K562 (cell line): ENCODE measurements around the gene MARK4. TPM values are rescaled to one million over a fixed set of nuclear protein-coding genes. Genes with fewer than 3 reads are reported as not detected.
A peak's percentile ranks its signal among the peaks of the same experiment; 100 is the strongest.

Experiments
- ATAC-seq: fragments of 200-7000 bp; cut with Tn5 transposase; 3 replicates; pipeline ENCODE4 v1.9.1; 2020; ENCODE audit warnings: moderate library complexity
- BruUV-seq: library from RNA; stranded (reverse); fragments of 400-500 nt; replicated peaks from 2 replicates; lab custom pipeline; 2021; lab: Mats Ljungman, UMichigan
- CTCF ChIA-PET: fragments of 300-600 bp; formaldehyde crosslinking; extraction: SDS; loops from one replicate; lab custom pipeline; 2021; ENCODE audit warnings: low intra/inter-chr PET ratio; lab: Yijun Ruan, JAX
- POLR2A ChIA-PET: fragments of 300-600, 350-650 bp; sonication (Branson Sonifier 250); formaldehyde crosslinking; extraction: SDS; loops from one replicate; lab custom pipeline; 2021; ENCODE audit warnings: antibody characterized with exemption, inconsistent platforms; lab: Yijun Ruan, JAX
- DNase-seq, 4 experiments: peaks; one replicate each; pipeline versions ENCODE4 v3.0.0 to v3.0.0-alpha.2; 2011 to 2018; ENCODE audit warnings: low spot score in 3 of 4, mixed read lengths in 3 of 4; ENCODE audit errors: extremely low read depth in 1 of 4
- FAIRE-seq: peaks from 2 replicates; lab custom pipeline; 2011; peaks lifted over from hg19 to GRCh38; lab: Jason Lieb, UNC
- H2AFZ ChIP-seq: 2 replicates; pipeline ENCODE4 v1.6.0; 2011; ENCODE audit warnings: low read depth, low read length, control low read depth, inconsistent platforms
- H3K27ac ChIP-seq: fragments of 200-600 bp; 3 replicates; pipeline ENCODE4 v1.8.0; 2011; ENCODE audit warnings: low read depth, mild to moderate bottlenecking, control low read depth, inconsistent platforms, low read length, moderate library complexity, mixed read lengths; ENCODE audit errors: extremely low read depth
- H3K27me3 ChIP-seq, 2 experiments: fragments of 300-600 bp in 1 of 2; 2 replicates in 1 of 2; 3 replicates in 1 of 2; pipeline versions ENCODE4 v1.6.0 to v1.8.0; 2011; ENCODE audit warnings: inconsistent platforms in 2 of 2, low read length in 2 of 2, mild to moderate bottlenecking in 1 of 2, mixed read lengths in 1 of 2, moderate library complexity in 1 of 2; ENCODE audit not compliant: control insufficient read depth in 2 of 2, insufficient read depth in 2 of 2
- H3K36me3 ChIP-seq: fragments of 300-600 bp; 3 replicates; pipeline ENCODE4 v1.8.0; 2011; ENCODE audit warnings: mild to moderate bottlenecking, low read length, inconsistent platforms; ENCODE audit not compliant: control insufficient read depth, insufficient read depth
- H3K4me1 ChIP-seq, 2 experiments: fragments of 200-600 bp in 1 of 2; replicated peaks in 1 of 2; 2 replicates in 1 of 2; 3 replicates in 1 of 2; pipeline versions ENCODE4 v1.5.1 to v1.8.0; 2011; ENCODE audit warnings: inconsistent platforms in 2 of 2, low read length in 2 of 2, mild to moderate bottlenecking in 1 of 2, mixed read lengths in 1 of 2, moderate library complexity in 1 of 2; ENCODE audit not compliant: control insufficient read depth in 2 of 2, insufficient read depth in 2 of 2
- H3K4me2 ChIP-seq: 2 replicates; pipeline ENCODE4 v1.6.1; 2011; ENCODE audit warnings: low read length, control low read depth, inconsistent platforms, mixed read lengths; ENCODE audit not compliant: insufficient read depth
- H3K4me3 ChIP-seq: fragments of 200-600 bp; sonication (generic), shearing (Covaris generic); 2 replicates; pipeline ENCODE4 v1.5.1; 2016; ENCODE audit warnings: control low read depth, inconsistent platforms
- H3K79me2 ChIP-seq: fragments of 200-600 bp; 3 replicates; pipeline ENCODE4 v1.8.0; 2011; ENCODE audit warnings: low read length, inconsistent platforms; ENCODE audit not compliant: control insufficient read depth, insufficient read depth
- H3K9ac ChIP-seq, 2 experiments: 2 replicates each; pipeline versions ENCODE4 v1.6.0 to v1.6.1; 2011; ENCODE audit warnings: low read depth in 2 of 2, low read length in 2 of 2, control low read depth in 1 of 2, inconsistent platforms in 1 of 2, mild to moderate bottlenecking in 1 of 2, mixed read lengths in 1 of 2; ENCODE audit not compliant: insufficient read depth in 1 of 2
- H3K9me1 ChIP-seq: one replicate; pipeline ENCODE4 v1.6.0; 2011; ENCODE audit warnings: inconsistent platforms, mild to moderate bottlenecking, low read length, moderate library complexity; ENCODE audit not compliant: control insufficient read depth, insufficient read depth
- H3K9me3 ChIP-seq: replicated peaks from 2 replicates; pipeline ENCODE4 v1.5.1; 2011; ENCODE audit warnings: low read depth, low read length, inconsistent platforms; ENCODE audit not compliant: control insufficient read depth, insufficient read depth
- H4K20me1 ChIP-seq: replicated peaks from 2 replicates; pipeline ENCODE4 v1.6.1; 2011; ENCODE audit warnings: low read length, inconsistent platforms, mixed read lengths; ENCODE audit not compliant: control insufficient read depth, insufficient read depth
- ARHGAP35 ChIP-seq: fragments of 450-650 bp; IDR thresholded peaks from 2 replicates; pipeline ENCODE4 v1.6.1; 2018; ENCODE audit not compliant: partially characterized antibody
- CBX3 ChIP-seq, 2 experiments: IDR thresholded peaks; 1 replicate in 1 of 2; 2 replicates in 1 of 2; pipeline ENCODE4 v1.6.1; 2012; ENCODE audit warnings: inconsistent platforms in 2 of 2, low read length in 2 of 2, borderline replicate concordance in 1 of 2, control low read depth in 1 of 2
- NCOA6 ChIP-seq: fragments of 450-650 bp; IDR thresholded peaks from 2 replicates; pipeline ENCODE4 v1.6.1; 2017; ENCODE audit warnings: mild to moderate bottlenecking
- POLR2G ChIP-seq: fragments of 200-400 bp; formaldehyde crosslinking; IDR thresholded peaks from 2 replicates; pipeline ENCODE4 v1.6.1; 2017; ENCODE audit warnings: low read depth, mild to moderate bottlenecking, antibody characterized with exemption, low read length, moderate library complexity
- WGBS: fragments of 100-300 bp; shearing (Covaris generic); methylation state at CpG from one replicate; pipeline ENCODE4 v1.1.6; 2016; ENCODE audit warnings: low coverage, mixed read lengths; ENCODE audit not compliant: insufficient coverage; ENCODE audit errors: missing lambda C conversion rate; 5-methylcytosine and 5-hydroxymethylcytosine counted together
- in situ Hi-C: fragments of 300-500 bp; cut with MboI; formaldehyde crosslinking; loops from 4 replicates; pipeline ENCODE4 v1.15.0; 2018; ENCODE audit warnings: inconsistent platforms, mixed read lengths
- intact Hi-C: fragments of 100-400 bp; cut with micrococcal nuclease; formaldehyde crosslinking; loops from 2 replicates; pipeline ENCODE4 v1.14.2; 2022
- polyA plus RNA-seq, 8 experiments: library from polyadenylated mRNA; depleted of rRNA in 4 of 8; stranded (reverse) in 5 of 8; unstranded in 3 of 8; fragments of >200 nt; fragmentation: Nextera tagmentation in 2 of 8; fragmentation: Illumina TruSeq in 1 of 8; extraction: Ambion mirVana in 2 of 8; extraction: Trizol in 1 of 8; gene quantifications; 2 replicates each; pipeline versions ENCODE4 v1.2.1 to v1.2.3, GENCODE V29; 2011 to 2014; ENCODE audit warnings: inconsistent platforms in 1 of 8, missing spikeins in 1 of 8
- total RNA-seq, 7 experiments: library from RNA; depleted of rRNA in 6 of 7; stranded (reverse); fragments of >200 nt in 6 of 7; fragmentation: Illumina TruSeq in 2 of 7; extraction: Trizol in 2 of 7; gene quantifications; 2 replicates each; pipeline versions ENCODE4 v1.2.1 to v1.2.3, GENCODE V29; 2011 to 2021; ENCODE audit warnings: low replicate concordance in 1 of 7
- TF ChIP-seq, protein P1 (sequence below): sonication (generic); formaldehyde crosslinking; IDR thresholded peaks from 2 replicates; pipeline ENCODE4 v1.8.1; 2023; ENCODE audit warnings: mild to moderate bottlenecking, missing genetic modification reagents

The MARK4 gene
- total and polyA plus RNA-seq, 9 of the 15 experiments (the other 6 are each of a cell fraction or from before 2014, with no cell fraction given) = 0.52 to 29.4 (median 8.6) TPM

- Histone ChIP-seq H3K9ac (peak overlapping the region in 1 of 2 experiments; percentile 52; a peak in 1 of 4 replicates), H3K4me2 (no peak overlapping the region), H3K79me2 (no peaks in the 10 kb centered on the region), H3K9me1 (no peaks in the 10 kb centered on the region), H4K20me1 (no peaks in the 10 kb centered on the region), H3K4me3 (no peak overlapping the region), H3K27ac (no peak overlapping the region), H3K9me3 (no peaks in the 10 kb centered on the region), H3K27me3 (no peaks in the 10 kb centered on the region), H3K36me3 (no peaks in the 10 kb centered on the region), H3K4me1 (peaks cover 0 to 25% of the 10 kb centered on the region in 2 experiments; a peak in 2 of 5 replicates), H2AFZ (no peak overlapping the region)
- CTCF ChIA-PET = interaction anchor here (0.7 kb wide), 1 partner anchor 1294 kb away, joined by 5 read pairs; no protein-coding TSS in a partner anchor
- intact Hi-C loops (no loop called here), in situ Hi-C loops (no loop called here)
- BruUV-seq = no TSS peak
- FAIRE-seq (no peak), ATAC-seq (no peak; the same call in 1 of the 3 replicates), DNase-seq (peak in 2 of 4 experiments; percentile 38 to 52)
- TF ChIP-seq CBX3 (IDR thresholded peaks at IDR 0.05; ENCODE audit: borderline replicate concordance in 1 of 2, low read length in 2 of 2) = no peak
- 0 out of 2 replicates have a peak, but pooled peaks have one; percentile 21 for TF ChIP-seq POLR2G
- POLR2A ChIA-PET = no interaction called here
- WGBS = 67% methylated on average over 13 of the region's 23 CpGs
Observed at GRCh38 chr19:45213031-45213430, 38.0 kb upstream of the MARK4 start.

- FAIRE-seq = peak; percentile 11
- WGBS = 79% methylated on average over 28 of the region's 35 CpGs
Observed at GRCh38 chr19:45215391-45216191, 35.5 kb upstream of the MARK4 start.

More at GRCh38 chr19:45215391-45216191, 35.5 kb upstream of the MARK4 start:
- peaks cover 11 to 32% of the 10 kb centered on the region in 2 experiments; a peak in 4 of 5 replicates for H3K4me1 ChIP-seq
- H3K27ac ChIP-seq = no peak overlapping the region
- H4K20me1 ChIP-seq = no peaks in the 10 kb centered on the region
- no peaks in the 10 kb centered on the region for H3K9me3 ChIP-seq
- intact Hi-C loops (no loop called here), in situ Hi-C loops (no loop called here)
- no peak overlapping the region for H3K4me3 ChIP-seq
- no peaks in the 10 kb centered on the region for H3K27me3 ChIP-seq
- TF ChIP-seq POLR2G (0 out of 2 replicates have a peak, but pooled peaks have one; percentile 14), ARHGAP35 (no peak), NCOA6 (no peak)
- TF ChIP-seq, protein P1, sequence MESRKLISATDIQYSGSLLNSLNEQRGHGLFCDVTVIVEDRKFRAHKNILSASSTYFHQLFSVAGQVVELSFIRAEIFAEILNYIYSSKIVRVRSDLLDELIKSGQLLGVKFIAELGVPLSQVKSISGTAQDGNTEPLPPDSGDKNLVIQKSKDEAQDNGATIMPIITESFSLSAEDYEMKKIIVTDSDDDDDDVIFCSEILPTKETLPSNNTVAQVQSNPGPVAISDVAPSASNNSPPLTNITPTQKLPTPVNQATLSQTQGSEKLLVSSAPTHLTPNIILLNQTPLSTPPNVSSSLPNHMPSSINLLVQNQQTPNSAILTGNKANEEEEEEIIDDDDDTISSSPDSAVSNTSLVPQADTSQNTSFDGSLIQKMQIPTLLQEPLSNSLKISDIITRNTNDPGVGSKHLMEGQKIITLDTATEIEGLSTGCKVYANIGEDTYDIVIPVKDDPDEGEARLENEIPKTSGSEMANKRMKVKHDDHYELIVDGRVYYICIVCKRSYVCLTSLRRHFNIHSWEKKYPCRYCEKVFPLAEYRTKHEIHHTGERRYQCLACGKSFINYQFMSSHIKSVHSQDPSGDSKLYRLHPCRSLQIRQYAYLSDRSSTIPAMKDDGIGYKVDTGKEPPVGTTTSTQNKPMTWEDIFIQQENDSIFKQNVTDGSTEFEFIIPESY (CRISPR knock-in tag) = peak; percentile 55; the same call in 1 of the 2 replicates
- POLR2A ChIA-PET = no interaction called here
- no peaks in the 10 kb centered on the region; the same call in 2 of the 3 replicates for H3K36me3 ChIP-seq
- DNase-seq (peak in 1 of 4 experiments; percentile 4), ATAC-seq (no peak)
- no peaks in the 10 kb centered on the region for H3K79me2 ChIP-seq
- no peak overlapping the region for H2AFZ ChIP-seq
- no peaks in the 10 kb centered on the region for H3K9me1 ChIP-seq
- no peak overlapping the region for H3K4me2 ChIP-seq
- CTCF ChIA-PET = no interaction called here
- BruUV-seq = no TSS peak
- peak overlapping the region in 1 of 2 experiments; percentile 21; a peak in 1 of 4 replicates for H3K9ac ChIP-seq
